Globus pallidus (tissue), 1 donor: ENCODE results near the gene ZGLP1.
A peak's percentile ranks its signal among the peaks of the same experiment; 100 is the strongest.

Experiments used
- DNase-seq: peaks from one replicate; pipeline ENCODE4 v3.0.0-alpha.2; 2015; ENCODE audit warnings: low spot score

The ZGLP1 gene

GRCh38 chr19:10277795-10278589, 31.6 kb downstream of the ZGLP1 start:
- DNase-seq: no peak

DNA sequence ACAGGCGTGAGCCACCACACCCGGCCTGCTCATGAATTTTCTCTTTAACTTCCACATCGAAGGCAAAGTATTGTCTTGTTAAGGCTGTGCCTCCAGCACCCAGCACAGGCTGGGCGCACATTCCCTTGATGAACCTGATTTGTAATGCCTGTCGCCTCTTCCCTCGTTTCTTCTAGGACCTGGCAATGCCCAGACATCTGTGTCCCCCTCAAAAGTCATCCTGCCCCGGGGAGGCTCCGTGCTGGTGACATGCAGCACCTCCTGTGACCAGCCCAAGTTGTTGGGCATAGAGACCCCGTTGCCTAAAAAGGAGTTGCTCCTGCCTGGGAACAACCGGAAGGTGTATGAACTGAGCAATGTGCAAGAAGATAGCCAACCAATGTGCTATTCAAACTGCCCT, 35.0 kb downstream of the ZGLP1 start:
- DNase-seq: no peak

DNA sequence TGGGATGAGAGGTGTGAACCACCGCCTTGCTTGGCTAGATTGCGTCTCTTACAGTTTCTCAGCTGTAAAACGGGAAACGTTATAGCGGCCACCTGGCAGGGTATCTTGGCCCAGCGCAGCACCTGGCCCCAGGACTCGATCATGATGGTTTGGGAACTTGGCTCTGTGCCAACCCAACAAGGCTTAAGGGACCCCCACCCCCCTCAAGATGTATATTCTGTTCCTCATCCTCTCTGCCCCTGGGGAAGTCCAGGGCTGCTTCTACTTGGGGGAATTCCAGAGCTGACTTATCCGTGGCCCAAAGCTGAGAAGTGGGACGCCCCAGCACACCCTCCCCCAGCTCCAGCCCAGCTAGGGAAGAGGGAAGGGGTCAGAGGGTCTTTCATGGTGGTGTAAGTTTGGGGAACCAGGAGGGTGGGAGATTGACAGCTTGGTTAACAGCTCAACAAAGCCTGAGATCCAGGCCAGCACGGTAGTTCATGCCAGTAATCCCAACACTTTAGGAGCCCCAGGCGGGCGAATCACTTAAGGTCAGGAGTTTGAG, 38.0 kb downstream of the ZGLP1 start:
- DNase-seq: no peak

GRCh38 chr19:10270616-10271394, 38.8 kb downstream of the ZGLP1 start, which contains the start of gene ICAM1:
Gene ICAM1, plus strand, starts transcription at chr19:10271120. Its CDS starts 40 bp downstream, at chr19:10271160.
- no peak for DNase-seq

GRCh38 chr19:10270180-10270615, 39.4 kb downstream of the ZGLP1 start:
- DNase-seq: no peak

GRCh38 chr19:10269333-10270179, 40.1 kb downstream of the ZGLP1 start:
- DNase-seq: peak; percentile 50

DNA sequence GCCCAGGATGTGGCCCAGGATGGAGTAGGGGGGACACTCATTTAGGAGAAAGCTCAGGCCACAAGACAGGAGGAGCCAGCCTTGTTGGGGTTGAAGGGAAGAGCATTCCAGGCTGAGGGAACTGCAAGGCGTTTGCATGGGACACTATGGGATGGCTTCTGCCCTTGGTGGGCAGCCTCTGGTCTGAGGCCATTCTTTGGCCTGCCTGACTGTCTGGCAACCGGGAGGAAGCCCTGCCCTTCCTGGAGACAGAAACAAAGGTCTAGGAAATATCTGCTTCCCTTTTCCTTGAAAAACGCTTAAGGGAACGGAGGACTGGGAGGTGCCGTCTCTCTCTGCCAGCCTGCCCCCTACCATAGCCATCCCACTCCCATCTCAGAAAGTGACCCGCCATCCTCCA, 41.5 kb downstream of the ZGLP1 start:
- no peak for DNase-seq

DNA sequence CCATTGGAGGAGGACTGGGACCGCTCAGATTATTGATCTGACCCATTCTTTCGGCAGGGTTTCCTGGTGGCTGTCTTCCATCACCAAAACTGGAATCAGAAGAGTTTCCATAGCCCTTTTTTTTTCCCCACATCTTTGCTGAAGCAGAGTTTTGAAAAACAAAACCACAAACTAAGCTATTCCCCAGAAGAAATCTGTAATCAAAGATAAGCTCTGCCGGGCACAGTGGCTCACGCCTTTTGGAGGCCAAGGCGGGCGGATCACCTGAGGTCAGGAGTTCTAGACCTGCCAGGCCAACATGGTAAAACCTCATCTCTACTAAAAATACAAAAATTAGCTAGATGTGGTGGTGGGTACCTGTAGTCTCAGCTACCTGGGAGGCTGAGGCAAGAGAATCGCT, 42.9 kb downstream of the ZGLP1 start:
- DNase-seq: no peak

DNA sequence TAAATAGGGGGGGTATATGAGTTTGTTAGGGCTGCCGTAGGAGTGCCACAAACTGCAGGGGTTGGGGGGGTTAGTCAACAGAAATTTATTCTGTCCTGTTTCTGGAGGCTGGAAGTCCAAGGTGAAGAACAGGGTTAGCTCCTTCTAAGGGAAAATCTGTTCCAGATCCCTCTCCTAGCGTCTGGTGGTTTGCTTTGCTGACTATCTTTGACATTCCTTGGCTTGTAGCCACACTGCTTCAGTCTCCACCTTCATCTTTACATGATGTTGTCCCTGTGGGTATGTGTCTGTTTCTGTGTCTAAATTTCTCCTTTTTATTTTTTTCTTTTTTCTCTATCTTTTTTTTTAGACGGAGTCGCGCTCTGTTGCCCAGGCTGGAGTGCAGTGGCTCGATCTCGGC, 46.8 kb downstream of the ZGLP1 start:
- no peak for DNase-seq

- DNase-seq: no peak
Measured at GRCh38 chr19:10260141-10260584, 49.5 kb downstream of the ZGLP1 start.

- DNase-seq: peak; percentile 48
Measured at GRCh38 chr19:10259162-10259905, 50.3 kb downstream of the ZGLP1 start.

GRCh38 chr19:10258080-10258710, 51.4 kb downstream of the ZGLP1 start:
- no peak for DNase-seq

- no peak for DNase-seq
Measured at GRCh38 chr19:10256970-10257615, 52.5 kb downstream of the ZGLP1 start.

DNA sequence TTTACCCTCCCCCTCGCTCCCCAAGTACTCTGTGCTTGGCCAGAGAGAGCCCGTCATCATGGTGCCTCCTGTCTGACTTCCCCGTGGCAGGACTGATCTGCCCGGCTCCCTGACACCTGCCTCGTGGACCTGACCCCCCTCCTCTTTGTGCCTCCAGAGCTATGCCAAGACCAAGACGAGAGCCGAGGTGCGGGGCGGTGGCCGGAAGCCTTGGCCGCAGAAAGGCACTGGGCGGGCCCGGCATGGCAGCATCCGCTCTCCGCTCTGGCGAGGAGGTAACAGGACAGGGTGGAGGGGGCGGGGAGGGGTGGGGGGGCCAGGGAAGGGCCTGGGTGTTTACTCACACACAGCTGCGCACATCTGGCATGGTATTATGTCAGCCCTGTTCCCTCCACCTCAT, 53.1 kb downstream of the ZGLP1 start:
- no peak for DNase-seq

DNA sequence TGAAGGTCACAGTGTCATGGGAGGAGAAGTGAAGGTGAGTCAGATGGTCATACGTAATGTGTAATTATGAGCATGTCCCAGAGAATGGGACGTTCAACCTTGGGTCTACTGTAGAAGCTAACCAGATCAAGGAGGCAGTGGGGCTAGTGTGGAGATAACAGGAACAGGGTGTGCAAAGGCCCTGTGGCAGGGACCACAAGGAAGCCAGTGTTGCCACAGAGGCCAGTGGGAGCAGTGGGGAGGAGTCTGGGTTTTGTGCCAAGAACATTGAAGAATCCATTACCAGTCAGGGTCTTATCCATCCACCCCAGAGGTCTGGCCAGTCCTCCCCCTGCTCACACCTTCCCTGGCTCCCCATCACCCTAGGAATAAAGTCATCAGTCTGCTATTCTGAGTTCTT, 54.3 kb downstream of the ZGLP1 start:
- no peak for DNase-seq
